Natural killer cell (primary cell): ENCODE measurements around the gene LOXL1. TPM values are rescaled to one million over a fixed set of nuclear protein-coding genes. Genes with fewer than 3 reads are reported as not detected.

Source experiments
- ATAC-seq, 3 donors: fragments of 150-1000 bp in 2 of 3; fragments of 200-7000 bp in 1 of 3; cut with Tn5 transposase; 1 replicate in 1 of 3; 2 replicates in 2 of 3; pipeline ENCODE4 v1.10.0; 2021; ENCODE audit warnings: mild to moderate bottlenecking in 2 of 3, moderate library complexity in 2 of 3
- DNase-seq, 2 donors: peaks; one replicate each; pipeline versions ENCODE4 v3.0.0 to v3.0.0-alpha.2; 2013 to 2021; ENCODE audit warnings: mixed read lengths in 1 of 2
- H3K27ac ChIP-seq: one replicate; pipeline ENCODE4 v1.5.1; 2013; ENCODE audit warnings: mild to moderate bottlenecking, low read length
- H3K27me3 ChIP-seq: one replicate; pipeline ENCODE4 v1.6.1; 2013; ENCODE audit warnings: low read length; ENCODE audit not compliant: control insufficient read depth, insufficient read depth
- H3K36me3 ChIP-seq: one replicate; pipeline ENCODE4 v1.6.1; 2013; ENCODE audit warnings: low read length; ENCODE audit not compliant: control insufficient read depth, insufficient read depth
- H3K4me1 ChIP-seq: one replicate; pipeline ENCODE4 v1.6.1; 2013; ENCODE audit warnings: low read length; ENCODE audit not compliant: control insufficient read depth, insufficient read depth
- H3K4me3 ChIP-seq: one replicate; pipeline ENCODE4 v1.5.1; 2013; ENCODE audit warnings: low read length
- H3K9me3 ChIP-seq: one replicate; pipeline ENCODE4 v1.6.1; 2013; ENCODE audit warnings: low read length; ENCODE audit not compliant: control insufficient read depth, insufficient read depth
- H3K27ac Mint-ChIP-seq, 2 donors: one replicate each; pipeline ENCODE4 v1.8.0; 2022; ENCODE audit warnings: mild to moderate bottlenecking in 2 of 2, mixed read lengths in 2 of 2, moderate library complexity in 1 of 2
- H3K27me3 Mint-ChIP-seq, 2 donors: one replicate each; pipeline ENCODE4 v1.8.0; 2022; ENCODE audit warnings: low read depth in 2 of 2, mixed read lengths in 2 of 2
- H3K36me3 Mint-ChIP-seq: one replicate; pipeline ENCODE4 v1.8.0; 2022; ENCODE audit warnings: mixed read lengths
- H3K4me1 Mint-ChIP-seq, 2 donors: one replicate each; pipeline ENCODE4 v1.8.0; 2022; ENCODE audit warnings: mixed read lengths in 2 of 2
- H3K4me3 Mint-ChIP-seq: one replicate; pipeline ENCODE4 v1.8.0; 2022; ENCODE audit warnings: mild to moderate bottlenecking, moderate library complexity, mixed read lengths
- H3K9me3 Mint-ChIP-seq, 2 donors: one replicate each; pipeline ENCODE4 v1.8.0; 2022; ENCODE audit warnings: mixed read lengths in 2 of 2
- CTCF ChIP-seq: fragments of 200-600 bp; IDR thresholded peaks from one replicate; pipeline ENCODE4 v1.8.0; 2022; ENCODE audit warnings: antibody characterized with exemption
- WGBS: methylation state at CpG from one replicate; pipeline ENCODE4 v1.1.7; 2013; ENCODE audit warnings: missing lambda C conversion rate; ENCODE audit not compliant: insufficient coverage; 5-methylcytosine and 5-hydroxymethylcytosine counted together
- intact Hi-C: fragments of 100-400 bp; cut with micrococcal nuclease; formaldehyde crosslinking; loops from one replicate; pipeline ENCODE4 v1.14.2; 2022
- total RNA-seq, 4 donors: library from RNA; stranded (reverse); fragments of 120-200 nt in 1 of 4; gene quantifications; one replicate each; pipeline versions ENCODE4 v1.2.3 to v1.2.4, GENCODE V29; 2013 to 2022

Gene LOXL1
- total RNA-seq, 3 donors from 2014 or later (not counting 1 experiment from before 2014, with no cell fraction given), result 1.1 to 1.4 (median 1.3) TPM

- Histone ChIP-seq H3K4me1 (peaks cover 47% of the 10 kb centered on the region), H3K27ac (peak within 1 kb of the TSS; percentile 35), H3K36me3 (peaks cover 2% of the 10 kb centered on the region), H3K27me3 (no peaks in the 10 kb centered on the region), H3K9me3 (no peaks in the 10 kb centered on the region), H3K4me3 (peak within 1 kb of the TSS; percentile 46)
- intact Hi-C loops, result no loop called here
- no peaks in the 10 kb centered on the region for H3K27me3 Mint-ChIP-seq
- peak within 1 kb of the TSS; percentile 51 to 79 for H3K27ac Mint-ChIP-seq
- WGBS, result under 1% methylated on average over 72 of the region's 72 CpGs
- H3K9me3 Mint-ChIP-seq, result no peaks in the 10 kb centered on the region
- peak; percentile 96 for TF ChIP-seq CTCF
- peaks cover 36 to 56% of the 10 kb centered on the region in 2 donors for H3K4me1 Mint-ChIP-seq
- ATAC-seq (peak; percentile 79 to 90 (median 84)), DNase-seq (peak; percentile 92 to 97)
- H3K36me3 Mint-ChIP-seq, result no peaks in the 10 kb centered on the region
- H3K4me3 Mint-ChIP-seq, result peak within 1 kb of the TSS; percentile 89
These were observed 65.7 kb downstream of the LOXL1 start, which contains the start of gene STOML1 for GRCh38 chr15:73991726-73992593. TSS of gene STOML1 (minus strand) at chr15:73992295. CDS start at chr15:73992223, 72 bp downstream.

GRCh38 chr15:73992594-73992898, 66.3 kb downstream of the LOXL1 start:
- no peaks in the 10 kb centered on the region for H3K9me3 Mint-ChIP-seq
- H3K4me1 Mint-ChIP-seq, result peaks cover 42 to 61% of the 10 kb centered on the region in 2 donors
- peak overlapping the region; percentile 8 for H3K4me3 ChIP-seq
- no peaks in the 10 kb centered on the region for H3K27me3 ChIP-seq
- peak overlapping the region; percentile 51 to 79 for H3K27ac Mint-ChIP-seq
- intact Hi-C loops, result no loop called here
- H3K27me3 Mint-ChIP-seq, result no peaks in the 10 kb centered on the region
- H3K9me3 ChIP-seq, result no peaks in the 10 kb centered on the region
- peak overlapping the region; percentile 35 for H3K27ac ChIP-seq
- no peaks in the 10 kb centered on the region for H3K36me3 Mint-ChIP-seq
- peaks cover 51% of the 10 kb centered on the region for H3K4me1 ChIP-seq
- ATAC-seq, result no peak
- DNase-seq, result peak in 1 of 2 donors; percentile 31
- H3K4me3 Mint-ChIP-seq, result peak overlapping the region; percentile 89
- peaks cover 2% of the 10 kb centered on the region for H3K36me3 ChIP-seq
- 82% methylated on average over 5 of the region's 5 CpGs for WGBS
- TF ChIP-seq CTCF, result peak; percentile 55

GRCh38 chr15:73993211-73993994, 67.1 kb downstream of the LOXL1 start:
- Mint-ChIP-seq H3K9me3 (no peaks in the 10 kb centered on the region), H3K4me1 (peaks cover 45 to 67% of the 10 kb centered on the region in 2 donors), H3K27me3 (no peaks in the 10 kb centered on the region), H3K4me3 (peak overlapping the region; percentile 99), H3K27ac (peak overlapping the region; percentile 89 to 95), H3K36me3 (no peaks in the 10 kb centered on the region)
- ATAC-seq, result no peak
- peaks cover 9% of the 10 kb centered on the region for H3K36me3 ChIP-seq
- no peaks in the 10 kb centered on the region for H3K27me3 ChIP-seq
- intact Hi-C loops, result no loop called here
- no peak for DNase-seq
- no peak overlapping the region for H3K27ac ChIP-seq
- no peaks in the 10 kb centered on the region for H3K9me3 ChIP-seq
- no peak for TF ChIP-seq CTCF
- H3K4me3 ChIP-seq, result no peak overlapping the region
- H3K4me1 ChIP-seq, result peaks cover 59% of the 10 kb centered on the region
- WGBS, result 96% methylated on average over 10 of the region's 10 CpGs
